H1 (cell line): ENCODE results near the gene ZW10. TPM values are rescaled to one million over a fixed set of nuclear protein-coding genes. Genes with fewer than 3 reads are reported as not detected.

Experiments
- CTCF ChIA-PET: fragments of 300-600 bp; sonication (Branson Sonifier 250); formaldehyde crosslinking; loops from one replicate; lab custom pipeline; 2021; ENCODE audit not compliant: partially characterized antibody; lab: Charles Lee
- POLR2A ChIA-PET: fragments of 300-600 bp; sonication (Branson Sonifier 250); formaldehyde crosslinking; loops from one replicate; lab custom pipeline; 2021; ENCODE audit warnings: inconsistent platforms; ENCODE audit not compliant: partially characterized antibody; lab: Charles Lee
- DNase-seq, 2 experiments: peaks; one replicate each; pipeline versions ENCODE4 v3.0.0 to v3.0.0-alpha.2; 2010 to 2022; ENCODE audit warnings: low spot score in 2 of 2, low read depth in 1 of 2, mixed read lengths in 1 of 2
- FAIRE-seq: peaks from 2 replicates; lab custom pipeline; 2011; peaks lifted over from hg19 to GRCh38; lab: Jason Lieb, UNC
- H2AFZ ChIP-seq: 2 replicates; pipeline ENCODE4 v1.8.1; 2012; ENCODE audit warnings: low read length, inconsistent platforms
- H2AK5ac ChIP-seq: 2 replicates; pipeline ENCODE4 v1.6.1; 2013; ENCODE audit warnings: low read depth, low read length
- H2BK120ac ChIP-seq: replicated peaks from 2 replicates; pipeline ENCODE3; 2013; ENCODE audit warnings: low read depth, low read length, inconsistent platforms
- H2BK12ac ChIP-seq: 2 replicates; pipeline ENCODE4 v1.6.1; 2013; ENCODE audit warnings: low read depth, low read length
- H2BK15ac ChIP-seq: 2 replicates; pipeline ENCODE4 v1.6.1; 2013; ENCODE audit warnings: low read length
- H2BK20ac ChIP-seq: 2 replicates; pipeline ENCODE4 v1.6.1; 2013; ENCODE audit warnings: low read length
- H2BK5ac ChIP-seq: 2 replicates; pipeline ENCODE4 v1.6.1; 2013; ENCODE audit warnings: low read depth, low read length
- H3K14ac ChIP-seq: 2 replicates; pipeline ENCODE4 v1.6.1; 2013; ENCODE audit warnings: inconsistent platforms; ENCODE audit not compliant: insufficient read length
- H3K18ac ChIP-seq: 2 replicates; pipeline ENCODE4 v1.6.1; 2013; ENCODE audit warnings: low read length; ENCODE audit errors: extremely low read depth
- H3K23ac ChIP-seq: 2 replicates; pipeline ENCODE4 v1.6.1; 2013; ENCODE audit warnings: inconsistent platforms; ENCODE audit not compliant: insufficient read length
- H3K23me2 ChIP-seq: 2 replicates; pipeline ENCODE4 v1.6.1; 2013; ENCODE audit warnings: low read depth, low read length
- H3K27ac ChIP-seq: 2 replicates; pipeline ENCODE4 v1.6.1; 2011; ENCODE audit warnings: low read depth, low read length, inconsistent platforms
- H3K27me3 ChIP-seq, 4 experiments: replicated peaks in 1 of 4; 1 replicate in 1 of 4; 2 replicates in 3 of 4; pipeline versions ENCODE4 v1.6.1 to v1.8.1; 2011 to 2013; ENCODE audit warnings: low read length in 3 of 4, mild to moderate bottlenecking in 3 of 4, inconsistent platforms in 2 of 4, mixed read lengths in 2 of 4, moderate library complexity in 1 of 4; ENCODE audit not compliant: control insufficient read depth in 3 of 4, insufficient read depth in 3 of 4; ENCODE audit errors: extremely low read depth in 1 of 4
- H3K36me3 ChIP-seq, 4 experiments: 2 replicates each; pipeline versions ENCODE4 v1.6.1 to v1.8.1; 2011 to 2013; ENCODE audit warnings: mild to moderate bottlenecking in 4 of 4, low read length in 3 of 4, moderate library complexity in 2 of 4, control low read depth in 1 of 4, inconsistent platforms in 1 of 4; ENCODE audit not compliant: insufficient read depth in 4 of 4, control insufficient read depth in 2 of 4
- H3K4ac ChIP-seq: replicated peaks from 2 replicates; pipeline ENCODE3; 2013; ENCODE audit warnings: low read length, low read depth, mixed read lengths, inconsistent platforms; ENCODE audit not compliant: insufficient read length
- H3K4me1 ChIP-seq, 4 experiments: replicated peaks in 1 of 4; 1 replicate in 1 of 4; 2 replicates in 3 of 4; pipeline versions ENCODE4 v1.6.1 to v1.8.1; 2011 to 2013; ENCODE audit warnings: low read length in 3 of 4, inconsistent platforms in 2 of 4, mixed read lengths in 1 of 4; ENCODE audit not compliant: insufficient read depth in 4 of 4, control insufficient read depth in 3 of 4
- H3K4me2 ChIP-seq, 2 experiments: 2 replicates each; pipeline versions ENCODE4 v1.6.1 to v1.8.1; 2011 to 2013; ENCODE audit warnings: low read depth in 2 of 2, low read length in 2 of 2, control low read depth in 1 of 2, inconsistent platforms in 1 of 2, mild to moderate bottlenecking in 1 of 2; ENCODE audit not compliant: insufficient read depth in 1 of 2
- H3K4me3 ChIP-seq, 4 experiments: fragments of 200-600, 300-600 bp in 1 of 4; sonication (generic), shearing (Covaris generic), sonication (Bioruptor Twin) in 1 of 4; 2 replicates each; pipeline versions ENCODE4 v1.5.1 to v1.8.1; 2011 to 2016; ENCODE audit warnings: low read length in 4 of 4, low read depth in 3 of 4, control low read depth in 2 of 4, inconsistent platforms in 2 of 4, mild to moderate bottlenecking in 2 of 4, mixed read lengths in 1 of 4, moderate library complexity in 1 of 4; ENCODE audit not compliant: insufficient read depth in 2 of 4; ENCODE audit errors: extremely low read depth in 1 of 4
- H3K56ac ChIP-seq: replicated peaks from 2 replicates; pipeline ENCODE3; 2013; ENCODE audit warnings: low read depth, mild to moderate bottlenecking, mixed read lengths, low read length, inconsistent platforms; ENCODE audit not compliant: insufficient read length
- H3K79me1 ChIP-seq: 2 replicates; pipeline ENCODE4 v1.6.1; 2013; ENCODE audit warnings: low read depth, low read length, control low read depth
- H3K79me2 ChIP-seq, 2 experiments: 2 replicates each; pipeline versions ENCODE4 v1.6.1 to v1.8.1; 2012 to 2013; ENCODE audit warnings: low read length in 2 of 2, mild to moderate bottlenecking in 2 of 2, inconsistent platforms in 1 of 2; ENCODE audit not compliant: insufficient read depth in 2 of 2, control insufficient read depth in 1 of 2
- H3K9ac ChIP-seq, 4 experiments: replicated peaks in 1 of 4; 1 replicate in 1 of 4; 2 replicates in 3 of 4; pipeline versions ENCODE4 v1.6.1 to v1.8.1; 2011 to 2013; ENCODE audit warnings: low read depth in 3 of 4, low read length in 3 of 4, control low read depth in 2 of 4, mild to moderate bottlenecking in 2 of 4, moderate library complexity in 2 of 4, inconsistent platforms in 1 of 4; ENCODE audit errors: extremely low read depth in 1 of 4
- H3K9me3 ChIP-seq, 2 experiments: 2 replicates each; pipeline versions ENCODE4 v1.6.1 to v1.8.1; 2012 to 2013; ENCODE audit warnings: mild to moderate bottlenecking in 2 of 2, moderate library complexity in 2 of 2, control low read depth in 1 of 2, inconsistent platforms in 1 of 2, low read depth in 1 of 2, low read length in 1 of 2, mixed read lengths in 1 of 2; ENCODE audit not compliant: insufficient read depth in 2 of 2
- H4K20me1 ChIP-seq, 2 experiments: replicated peaks in 1 of 2; 2 replicates each; pipeline versions ENCODE3 to v1.8.1; 2011 to 2013; ENCODE audit warnings: inconsistent platforms in 2 of 2, low read length in 2 of 2, mild to moderate bottlenecking in 1 of 2; ENCODE audit not compliant: insufficient read depth in 2 of 2, control insufficient read depth in 1 of 2
- H4K5ac ChIP-seq: 2 replicates; pipeline ENCODE4 v1.6.1; 2013; ENCODE audit warnings: low read length, low read depth, mixed read lengths, inconsistent platforms; ENCODE audit not compliant: insufficient read length
- H4K8ac ChIP-seq: 2 replicates; pipeline ENCODE4 v1.8.0; 2013; ENCODE audit warnings: mild to moderate bottlenecking, moderate library complexity, low read length, inconsistent platforms; ENCODE audit not compliant: insufficient read depth; ENCODE audit errors: extremely low read depth
- H4K91ac ChIP-seq: replicated peaks from 2 replicates; pipeline ENCODE3; 2013; ENCODE audit warnings: low read length, mixed read lengths, inconsistent platforms; ENCODE audit not compliant: insufficient read length
- CHD1 ChIP-seq: IDR thresholded peaks from 2 replicates; pipeline ENCODE4 v1.6.1; 2012; ENCODE audit warnings: low read depth, low read length, improper control_type of control experiment
- CTBP2 ChIP-seq: IDR thresholded peaks from 2 replicates; pipeline ENCODE4 v1.7.0; 2011; ENCODE audit warnings: borderline replicate concordance, mild to moderate bottlenecking, moderate library complexity, mixed read lengths, low read length; ENCODE audit not compliant: insufficient read depth, insufficient read length
- E2F6 ChIP-seq: IDR thresholded peaks from 2 replicates; pipeline ENCODE4 v1.6.1; 2012; ENCODE audit warnings: inconsistent platforms
- EP300 ChIP-seq, 2 experiments: IDR thresholded peaks; 1 replicate in 1 of 2; 2 replicates in 1 of 2; pipeline ENCODE4 v1.6.1; 2011 to 2012; ENCODE audit warnings: low read depth in 2 of 2, low read length in 2 of 2, mild to moderate bottlenecking in 2 of 2, borderline replicate concordance in 1 of 2, inconsistent platforms in 1 of 2, moderate library complexity in 1 of 2
- GABPA ChIP-seq: IDR thresholded peaks from 2 replicates; pipeline ENCODE4 v1.6.1; 2011; ENCODE audit warnings: mild to moderate bottlenecking, low read length, moderate library complexity, borderline replicate concordance; ENCODE audit not compliant: insufficient read depth
- JUN ChIP-seq: IDR thresholded peaks from 2 replicates; pipeline ENCODE4 v1.6.1; 2011; ENCODE audit warnings: low read depth, mild to moderate bottlenecking, improper control_type of control experiment, low read length
- JUND ChIP-seq: IDR thresholded peaks from 2 replicates; pipeline ENCODE4 v1.6.1; 2011; ENCODE audit warnings: mild to moderate bottlenecking, improper control_type of control experiment, low read length
- POLR2AphosphoS5 ChIP-seq: IDR thresholded peaks from 2 replicates; pipeline ENCODE4 v1.6.1; 2011; ENCODE audit warnings: low read depth, low read length
- SIN3A ChIP-seq, 2 experiments: IDR thresholded peaks in 1 of 2; conservative IDR thresholded peaks in 1 of 2; 2 replicates each; pipeline ENCODE4 v1.6.1; 2011 to 2012; ENCODE audit warnings: low read length in 2 of 2, improper control_type of control experiment in 1 of 2, low read depth in 1 of 2, mild to moderate bottlenecking in 1 of 2
- SRF ChIP-seq: IDR thresholded peaks from 2 replicates; pipeline ENCODE4 v1.6.1; 2011; ENCODE audit warnings: mild to moderate bottlenecking, low read depth, low read length, moderate library complexity
- TAF1 ChIP-seq: IDR thresholded peaks from 2 replicates; pipeline ENCODE4 v1.6.1; 2011; ENCODE audit warnings: mild to moderate bottlenecking, low read depth, low read length
- YY1 ChIP-seq: IDR thresholded peaks from 2 replicates; pipeline ENCODE4 v1.6.1; 2011; ENCODE audit warnings: low read depth, mild to moderate bottlenecking, low read length
- ZNF274 ChIP-seq: IDR thresholded peaks from 2 replicates; pipeline ENCODE4 v1.7.0; 2012; ENCODE audit warnings: low read length, borderline replicate concordance; ENCODE audit errors: extremely low read depth
- WGBS, 2 experiments: shearing (Covaris generic) in 1 of 2; methylation state at CpG; one replicate each; pipeline versions ENCODE4 v1.1.6 to v1.1.7; 2013 to 2015; ENCODE audit warnings: low lambda C conversion rate in 2 of 2, mixed read lengths in 2 of 2, inconsistent platforms in 1 of 2, low coverage in 1 of 2, missing lambda C conversion rate in 1 of 2; ENCODE audit not compliant: insufficient replicate concordance in 2 of 2, insufficient coverage in 1 of 2, insufficient read length in 1 of 2; ENCODE audit errors: extremely low coverage in 1 of 2, missing lambda C conversion rate in 1 of 2; 5-methylcytosine and 5-hydroxymethylcytosine counted together
- polyA plus RNA-seq, 7 experiments: library from polyadenylated mRNA; depleted of rRNA in 3 of 7; stranded (reverse) in 5 of 7; unstranded in 2 of 7; fragments of >200 nt in 5 of 7; fragments of 200-250 nt in 2 of 7; gene quantifications; 1 replicate in 5 of 7; 2 replicates in 1 of 7; 4 replicates in 1 of 7; pipeline versions ENCODE4 v1.2.1 to v1.2.3, GENCODE V29; 2011 to 2013; ENCODE audit warnings: missing spikeins in 2 of 7, mixed read lengths in 2 of 7
- total RNA-seq: library from RNA; stranded (reverse); fragmentation: NEBNext Ultra II Directional; extraction: Animal tissue kit (Norgen Biotek cat#: 25700); gene quantifications from 2 replicates; pipeline ENCODE4 v1.2.1, GENCODE V29; 2021

ZW10 gene
- total and polyA plus RNA-seq, 2 of the 8 experiments (the other 6 are each of a cell fraction or from before 2014, with no cell fraction given) = 9.0 to 25.3 TPM

DNA sequence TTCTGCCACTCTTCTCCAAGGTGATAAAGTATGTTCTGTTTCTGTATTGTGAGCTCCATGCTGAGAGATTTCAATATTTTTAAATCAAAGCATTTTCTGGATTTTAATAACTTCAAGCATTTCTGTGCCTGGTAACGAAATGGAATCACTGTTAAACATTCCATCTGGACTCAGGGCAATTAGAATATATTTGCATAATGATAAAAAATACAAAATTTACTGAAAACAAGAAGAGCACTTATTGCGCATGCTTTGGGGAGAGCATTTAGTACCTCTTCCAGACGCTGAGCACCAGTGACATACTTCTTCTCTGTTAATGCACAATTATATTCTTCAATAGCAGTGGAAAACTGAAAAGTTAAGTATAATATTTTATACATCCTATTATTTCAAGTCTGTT is 13.3 kb downstream of the ZW10 start:
- WGBS, 2 experiments = 94% methylated on average over 3 of the region's 3 CpGs; no CpG with 5 or more reads in 1 of the 2 experiments

More for the DNA sequence above, 13.3 kb downstream of the ZW10 start:
- DNase-seq (no peak), FAIRE-seq (no peak)
- no peaks in the 10 kb centered on the region for H3K4me1 ChIP-seq
- no peaks in the 10 kb centered on the region for H3K27me3 ChIP-seq
- H2AFZ ChIP-seq = no peak overlapping the region
- POLR2A ChIA-PET = no interaction called here
- peaks cover 0 to 4% of the 10 kb centered on the region in 2 experiments for H4K20me1 ChIP-seq
- no peak overlapping the region for H3K4me3 ChIP-seq
- no peaks in the 10 kb centered on the region for H3K9me3 ChIP-seq
- no peak overlapping the region for H2BK12ac ChIP-seq
- H3K23me2 ChIP-seq = no peaks in the 10 kb centered on the region
- H3K9ac ChIP-seq = no peak overlapping the region
- no peak overlapping the region for H3K27ac ChIP-seq
- no peak for TF ChIP-seq JUN
- no peak for TF ChIP-seq POLR2AphosphoS5
- TF ChIP-seq SIN3A (conservative IDR thresholded peaks at IDR 0.05 in 1 of 2, IDR thresholded peaks at IDR 0.05 in 1 of 2; ENCODE audit: low read depth in 1 of 2, low read length in 2 of 2) = no peak
- TF ChIP-seq E2F6 = no peak
- TF ChIP-seq TAF1 = no peak
- TF ChIP-seq EP300 (IDR thresholded peaks at IDR 0.05; ENCODE audit: borderline replicate concordance in 1 of 2, low read depth in 2 of 2, low read length in 2 of 2) = no peak
- TF ChIP-seq CTBP2 = no peak
- no peak for TF ChIP-seq SRF
- TF ChIP-seq CHD1 = no peak
- no peak for TF ChIP-seq GABPA
- no peak for TF ChIP-seq ZNF274
- TF ChIP-seq JUND = no peak
- TF ChIP-seq YY1 = no peak
- CTCF ChIA-PET = interaction anchor here (1.5 kb wide), 1 partner anchor 13 kb away, joined by 5 read pairs; the partner anchor contains the start of gene ZW10
- no peaks in the 10 kb centered on the region; a peak in 2 of 4 replicates for H3K79me2 ChIP-seq
- H3K18ac ChIP-seq = no peak overlapping the region
- no peak overlapping the region for H3K4me2 ChIP-seq
- no peak overlapping the region for H2BK15ac ChIP-seq
- no peak overlapping the region for H3K56ac ChIP-seq
- H4K91ac ChIP-seq = no peak overlapping the region
- peaks cover 2 to 42% (median 23%) of the 10 kb centered on the region in 4 experiments; a peak in 7 of 8 replicates for H3K36me3 ChIP-seq
- H3K14ac ChIP-seq = no peak overlapping the region
- H2BK5ac ChIP-seq = no peak overlapping the region
- no peak overlapping the region for H2BK120ac ChIP-seq
- no peak overlapping the region for H4K8ac ChIP-seq
- no peak overlapping the region for H2BK20ac ChIP-seq
- no peak overlapping the region for H3K4ac ChIP-seq
- H4K5ac ChIP-seq = no peak overlapping the region
- no peaks in the 10 kb centered on the region; the same call in 1 of the 2 replicates for H3K79me1 ChIP-seq
- H3K23ac ChIP-seq = no peak overlapping the region
- no peak overlapping the region for H2AK5ac ChIP-seq
